ENCODE results near the gene GBGT1.

GRCh38 chr9:133182151-133182550, 18.4 kb upstream of the GBGT1 start:
- TF ChIP-seq CTCF (IDR thresholded peaks at IDR 0.05; ENCODE audit: borderline replicate concordance, extremely low read depth, low read length, poor library complexity, severe bottlenecking) (no peak), EZH2 (IDR thresholded peaks at IDR 0.05; ENCODE audit: borderline replicate concordance, low read depth, low read length, severe bottlenecking) (no peak)

Data from DND-41 (cell line).